ENCODE data around the gene COX6B1. TPM values are rescaled to one million over a fixed set of nuclear protein-coding genes. Genes with fewer than 3 reads are reported as not detected.

Gene COX6B1
- total and polyA plus RNA-seq, 2 of the 8 experiments (the other 6 are each of a cell fraction or from before 2014, with no cell fraction given), result 437 to 1,052 TPM

GRCh38 chr19:35615036-35615435 is 33.1 kb upstream of the COX6B1 start:
- no peak overlapping the region for H2AFZ ChIP-seq (ENCODE audit: low read length)
- H3K4me3 ChIP-seq (ENCODE audit: extremely low read depth in 1 of 4, insufficient read depth in 2 of 4, low read depth in 3 of 4, low read length in 4 of 4), result no peak overlapping the region
- no peak overlapping the region for H3K18ac ChIP-seq (ENCODE audit: extremely low read depth, low read length)
- DNase-seq (ENCODE audit: low read depth in 1 of 2, low spot score in 2 of 2) (no peak), FAIRE-seq (no peak)
- no peak overlapping the region for H2BK12ac ChIP-seq (ENCODE audit: low read depth, low read length)
- peaks cover 0 to 4% of the 10 kb centered on the region in 2 experiments for H4K20me1 ChIP-seq (replicated peaks in 1 of 2; ENCODE audit: control insufficient read depth in 1 of 2, insufficient read depth in 2 of 2, low read length in 2 of 2)
- WGBS, 2 experiments (ENCODE audit: extremely low coverage in 1 of 2, insufficient coverage in 1 of 2, insufficient read length in 1 of 2, insufficient replicate concordance in 2 of 2, low coverage in 1 of 2, low lambda C conversion rate in 2 of 2, missing lambda C conversion rate in 1 of 2), result 91% methylated on average over 13 of the region's 17 CpGs; no CpG with 5 or more reads in 1 of the 2 experiments
- H3K27ac ChIP-seq (ENCODE audit: low read depth, low read length), result no peak overlapping the region
- no peak overlapping the region for H3K4me2 ChIP-seq (ENCODE audit: insufficient read depth in 1 of 2, low read depth in 2 of 2, low read length in 2 of 2)
- no peak overlapping the region for H3K56ac ChIP-seq (replicated peaks; ENCODE audit: insufficient read length, low read depth, low read length)
- H2BK15ac ChIP-seq (ENCODE audit: low read length), result no peak overlapping the region
- ChIA-PET CTCF (ENCODE audit: partially characterized antibody) (interaction anchor here (0.6 to 7.1 kb wide), 4 partner anchors 17 to 58 kb away, joined by 3 to 38 read pairs (median 4); partner anchors contain the start of gene COX6B1), POLR2A (ENCODE audit: partially characterized antibody) (interaction anchor here (0.8 to 2.0 kb wide), 4 partner anchors 10 to 54 kb away, joined by 3 to 8 read pairs (median 4); no protein-coding TSS in a partner anchor)
- H2AK5ac ChIP-seq (ENCODE audit: low read depth, low read length), result no peak overlapping the region
- peaks cover 8% of the 10 kb centered on the region; the same call in 1 of the 2 replicates for H3K23me2 ChIP-seq (ENCODE audit: low read depth, low read length)
- H2BK120ac ChIP-seq (replicated peaks; ENCODE audit: low read depth, low read length), result no peak overlapping the region
- H3K79me1 ChIP-seq (ENCODE audit: low read depth, low read length), result no peaks in the 10 kb centered on the region
- no peak overlapping the region for H2BK5ac ChIP-seq (ENCODE audit: low read depth, low read length)
- H3K4me1 ChIP-seq (replicated peaks in 1 of 4; ENCODE audit: control insufficient read depth in 3 of 4, insufficient read depth in 4 of 4, low read length in 3 of 4), result peaks cover 0 to 4% (median 2%) of the 10 kb centered on the region in 4 experiments; a peak in 4 of 7 replicates
- H3K4ac ChIP-seq (replicated peaks; ENCODE audit: insufficient read length, low read depth, low read length), result no peak overlapping the region
- no peak overlapping the region for H2BK20ac ChIP-seq (ENCODE audit: low read length)
- H4K8ac ChIP-seq (ENCODE audit: extremely low read depth, insufficient read depth, low read length), result no peak overlapping the region
- H3K9me3 ChIP-seq (ENCODE audit: insufficient read depth in 2 of 2, low read depth in 1 of 2, low read length in 1 of 2), result no peaks in the 10 kb centered on the region
- no peak overlapping the region for H3K23ac ChIP-seq (ENCODE audit: insufficient read length)
- TF ChIP-seq CHD2 (IDR thresholded peaks at IDR 0.05; ENCODE audit: low read length) (no peak), HDAC6 (IDR thresholded peaks at IDR 0.05; ENCODE audit: low read depth, low read length) (no peak), EP300 (IDR thresholded peaks at IDR 0.05; ENCODE audit: borderline replicate concordance in 1 of 2, low read depth in 2 of 2, low read length in 2 of 2) (no peak), SP1 (IDR thresholded peaks at IDR 0.05; ENCODE audit: low read depth, low read length) (no peak), TAF7 (optimal IDR thresholded peaks at IDR 0.05; ENCODE audit: borderline replicate concordance, low read depth, low read length) (no peak), MAX (IDR thresholded peaks at IDR 0.05) (no peak), SIX5 (IDR thresholded peaks at IDR 0.05; ENCODE audit: low read depth, low read length) (no peak), YY1 (IDR thresholded peaks at IDR 0.05; ENCODE audit: low read depth, low read length) (no peak), RFX5 (IDR thresholded peaks at IDR 0.05; ENCODE audit: borderline replicate concordance, low read depth, low read length) (no peak)
- H4K5ac ChIP-seq (ENCODE audit: insufficient read length, low read depth, low read length), result no peak overlapping the region
- H3K9ac ChIP-seq (replicated peaks in 1 of 4; ENCODE audit: extremely low read depth in 1 of 4, low read depth in 3 of 4, low read length in 3 of 4), result no peak overlapping the region
- H3K14ac ChIP-seq (ENCODE audit: insufficient read length), result no peak overlapping the region
- H3K36me3 ChIP-seq (ENCODE audit: control insufficient read depth in 2 of 4, insufficient read depth in 4 of 4, low read length in 3 of 4), result peaks cover 0 to 9% (median 5%) of the 10 kb centered on the region in 4 experiments; a peak in 3 of 8 replicates
- H3K79me2 ChIP-seq (ENCODE audit: control insufficient read depth in 1 of 2, insufficient read depth in 2 of 2, low read length in 2 of 2), result no peaks in the 10 kb centered on the region
- H4K91ac ChIP-seq (replicated peaks; ENCODE audit: insufficient read length, low read length), result no peak overlapping the region
- peaks cover 0 to 3% (median 0%) of the 10 kb centered on the region in 4 experiments; a peak in 1 of 7 replicates for H3K27me3 ChIP-seq (replicated peaks in 1 of 4; ENCODE audit: control insufficient read depth in 3 of 4, extremely low read depth in 1 of 4, insufficient read depth in 3 of 4, low read length in 3 of 4)
